WERI-Rb-1 (cell line): ENCODE data around the gene IPPK.

Source experiments
- DNase-seq: peaks from one replicate; pipeline ENCODE4 v3.0.0-alpha.2; 2020
- H3K27ac ChIP-seq: fragments of 250-450 bp; sonication (Bioruptor Pico); 2 replicates; pipeline ENCODE4 v1.5.1; 2020; ENCODE audit warnings: mild to moderate bottlenecking, moderate library complexity
- H3K27me3 ChIP-seq: fragments of 250-450 bp; sonication (Bioruptor Pico); 2 replicates; pipeline ENCODE4 v1.5.1; 2021; ENCODE audit warnings: mild to moderate bottlenecking, low read depth, moderate library complexity; ENCODE audit not compliant: insufficient read depth, severe bottlenecking
- H3K36me3 ChIP-seq: fragments of 250-450 bp; sonication (Bioruptor Pico); 2 replicates; pipeline ENCODE4 v1.5.1; 2020; ENCODE audit warnings: mild to moderate bottlenecking, moderate library complexity
- H3K4me3 ChIP-seq: 2 replicates; pipeline ENCODE4 v1.5.1; 2011; ENCODE audit warnings: low read depth, mild to moderate bottlenecking, control low read depth, low read length
- H3K9me3 ChIP-seq: fragments of 250-450 bp; sonication (Bioruptor Pico); 2 replicates; pipeline ENCODE4 v1.5.1; 2021; ENCODE audit warnings: mild to moderate bottlenecking, moderate library complexity; ENCODE audit not compliant: severe bottlenecking
- CTCF ChIP-seq: IDR thresholded peaks from 2 replicates; pipeline ENCODE4 v1.5.1; 2011; ENCODE audit warnings: low read depth, mild to moderate bottlenecking, control low read depth, inconsistent platforms, low read length

The IPPK gene

GRCh38 chr9:92649007-92649406 lies 20.9 kb downstream of the IPPK start:
- Histone ChIP-seq H3K36me3 (peaks cover 47% of the 10 kb centered on the region), H3K27me3 (no peaks in the 10 kb centered on the region), H3K4me3 (no peak overlapping the region), H3K27ac (no peak overlapping the region), H3K9me3 (no peaks in the 10 kb centered on the region)
- DNase-seq, result no peak
- no peak for TF ChIP-seq CTCF

DNA sequence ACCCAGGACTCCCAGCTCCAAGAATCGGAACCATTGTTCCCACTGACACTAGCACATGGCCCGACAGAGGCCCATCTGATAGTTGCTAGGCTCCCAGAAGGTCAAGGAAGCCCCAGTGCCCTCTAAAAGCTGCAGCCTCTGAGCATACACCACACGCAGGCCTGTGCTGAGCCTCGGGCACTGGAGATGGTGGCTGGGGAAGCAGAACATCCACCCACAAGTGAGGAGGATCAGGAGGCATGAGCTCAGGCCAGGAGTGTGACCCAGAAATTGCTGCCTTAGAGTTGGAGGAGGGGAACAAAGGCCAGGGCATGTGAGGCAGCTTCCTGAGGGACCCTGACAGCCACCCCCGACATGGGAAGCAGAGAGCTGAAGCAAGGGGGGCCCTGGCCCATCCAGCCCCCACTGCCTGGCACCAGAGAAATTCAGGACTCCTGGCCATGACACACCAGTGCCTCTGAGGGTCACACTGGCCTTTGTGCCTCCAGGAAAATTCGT lies 21.4 kb downstream of the IPPK start:
- TF ChIP-seq CTCF, result no peak
- no peak overlapping the region for H3K27ac ChIP-seq
- no peak overlapping the region for H3K4me3 ChIP-seq
- no peaks in the 10 kb centered on the region for H3K9me3 ChIP-seq
- H3K27me3 ChIP-seq, result no peaks in the 10 kb centered on the region
- peaks cover 51% of the 10 kb centered on the region for H3K36me3 ChIP-seq
- no peak for DNase-seq

GRCh38 chr9:92647671-92648473 lies 22.1 kb downstream of the IPPK start:
- Histone ChIP-seq H3K36me3 (peaks cover 57% of the 10 kb centered on the region), H3K27ac (no peak overlapping the region)

GRCh38 chr9:92645041-92645440 lies 24.9 kb downstream of the IPPK start:
- no peak overlapping the region for H3K27ac ChIP-seq
- no peaks in the 10 kb centered on the region for H3K9me3 ChIP-seq
- no peak overlapping the region for H3K4me3 ChIP-seq
- TF ChIP-seq CTCF, result no peak
- no peaks in the 10 kb centered on the region for H3K27me3 ChIP-seq
- no peak for DNase-seq
- peaks cover 62% of the 10 kb centered on the region for H3K36me3 ChIP-seq

More at GRCh38 chr9:92647671-92648473, 22.1 kb downstream of the IPPK start:
- H3K9me3 ChIP-seq, result no peaks in the 10 kb centered on the region
- TF ChIP-seq CTCF, result no peak
- H3K4me3 ChIP-seq, result no peak overlapping the region
- no peaks in the 10 kb centered on the region for H3K27me3 ChIP-seq
- no peak for DNase-seq

DNA sequence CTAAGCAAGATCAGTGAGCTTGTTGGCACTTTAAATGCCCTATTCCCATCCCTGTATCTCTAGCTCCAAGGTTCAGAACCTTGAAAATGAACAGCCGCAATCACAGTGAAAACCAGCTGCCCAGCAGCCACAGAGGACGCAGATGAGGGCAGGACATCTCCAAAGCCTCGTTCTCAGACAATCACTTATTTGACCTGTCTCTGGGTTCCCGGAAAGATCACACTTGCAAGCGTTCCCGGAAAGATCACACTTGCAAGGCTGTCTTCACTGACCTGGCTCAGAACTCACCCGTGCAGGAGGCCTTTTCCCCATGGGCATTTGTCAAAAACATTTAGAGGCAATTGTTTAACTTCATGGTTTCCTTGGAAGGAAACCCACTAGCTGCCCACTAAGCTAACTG lies 25.7 kb downstream of the IPPK start:
- H3K36me3 ChIP-seq, result peaks cover 63% of the 10 kb centered on the region
- H3K9me3 ChIP-seq, result no peaks in the 10 kb centered on the region

More for the DNA sequence above, 25.7 kb downstream of the IPPK start:
- no peak overlapping the region for H3K4me3 ChIP-seq
- no peak for DNase-seq
- no peak overlapping the region for H3K27ac ChIP-seq
- H3K27me3 ChIP-seq, result no peaks in the 10 kb centered on the region
- no peak for TF ChIP-seq CTCF
